ENCODE results near the gene CRELD1.
"Not testable (repeated sequence)": the region's sequence is repeated elsewhere in the genome, so short reads cannot be mapped to it uniquely, and the experiment has no call there.

Gene CRELD1

GRCh38 chr3:9934993-9935392 is 1.4 kb downstream of the CRELD1 start:
- no peak for DNase-seq (ENCODE audit: low read depth)

DNA sequence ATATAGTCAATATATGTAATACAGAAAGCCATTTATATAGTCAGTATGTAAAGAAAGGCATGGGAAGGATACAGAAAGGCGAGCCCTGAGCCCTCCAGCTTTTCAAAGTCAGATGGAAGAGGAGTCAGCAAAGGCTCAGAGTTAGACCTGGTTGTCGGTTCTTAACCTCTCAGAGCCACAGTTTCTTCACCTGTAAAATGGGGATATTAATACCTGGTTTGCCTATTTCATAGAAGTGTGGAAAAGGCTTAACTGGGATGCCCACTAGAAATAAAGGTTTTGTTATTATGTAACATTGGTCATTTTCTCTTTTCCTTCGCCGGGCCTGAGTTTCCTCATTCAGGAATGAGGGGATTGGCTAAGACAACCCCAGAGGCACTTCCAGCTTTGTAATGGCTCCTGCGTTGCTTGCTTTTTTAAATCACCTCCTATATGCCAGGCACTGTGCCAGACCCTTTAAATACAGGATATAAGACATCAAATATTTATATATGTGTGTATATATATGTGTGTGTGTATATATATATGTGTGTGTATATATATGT is 2.4 kb downstream of the CRELD1 start:
- no peak for DNase-seq (ENCODE audit: low read depth)

GRCh38 chr3:9937486-9938238 is 4.0 kb downstream of the CRELD1 start:
- DNase-seq (ENCODE audit: low read depth), result no peak

- no peak for DNase-seq (ENCODE audit: low read depth)
Observed at GRCh38 chr3:9938966-9939365, 5.3 kb downstream of the CRELD1 start.

DNA sequence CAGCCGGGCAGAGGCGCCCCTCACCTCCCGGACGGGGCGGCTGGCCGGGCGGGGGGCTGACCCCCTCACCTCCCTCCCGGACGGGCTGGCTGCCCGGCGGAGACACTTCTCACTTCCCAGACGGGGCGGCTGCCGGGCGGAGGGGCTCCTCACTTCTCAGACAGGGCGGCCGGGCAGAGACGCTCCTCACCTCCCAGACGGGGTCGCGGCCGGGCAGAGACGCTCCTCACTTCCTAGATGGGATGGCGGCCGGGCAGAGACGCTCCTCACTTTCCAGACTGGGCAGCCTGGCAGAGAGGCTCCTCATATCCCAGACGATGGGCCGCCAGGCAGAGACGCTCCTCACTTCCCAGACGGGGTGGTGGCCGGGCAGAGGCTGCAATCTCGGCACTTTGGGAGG is 6.3 kb downstream of the CRELD1 start:
- DNase-seq (ENCODE audit: low read depth), result not testable (repeated sequence)

DNA sequence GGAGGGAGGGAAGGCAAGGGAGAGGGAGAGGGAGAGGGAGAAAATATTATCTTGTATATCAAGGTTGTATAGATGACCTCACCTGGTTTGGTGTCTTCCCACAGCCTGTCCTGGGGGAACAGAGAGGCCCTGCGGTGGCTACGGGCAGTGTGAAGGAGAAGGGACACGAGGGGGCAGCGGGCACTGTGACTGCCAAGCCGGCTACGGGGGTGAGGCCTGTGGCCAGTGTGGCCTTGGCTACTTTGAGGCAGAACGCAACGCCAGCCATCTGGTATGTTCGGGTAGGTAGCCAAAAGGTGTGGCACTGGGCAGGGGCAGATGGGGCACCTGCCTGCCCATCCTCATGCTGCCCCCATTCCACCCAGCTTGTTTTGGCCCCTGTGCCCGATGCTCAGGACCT is 7.1 kb downstream of the CRELD1 start:
- DNase-seq (ENCODE audit: low read depth), result no peak

- no peak for DNase-seq (ENCODE audit: low read depth)
Observed at GRCh38 chr3:9942164-9942563, 8.5 kb downstream of the CRELD1 start.

DNA sequence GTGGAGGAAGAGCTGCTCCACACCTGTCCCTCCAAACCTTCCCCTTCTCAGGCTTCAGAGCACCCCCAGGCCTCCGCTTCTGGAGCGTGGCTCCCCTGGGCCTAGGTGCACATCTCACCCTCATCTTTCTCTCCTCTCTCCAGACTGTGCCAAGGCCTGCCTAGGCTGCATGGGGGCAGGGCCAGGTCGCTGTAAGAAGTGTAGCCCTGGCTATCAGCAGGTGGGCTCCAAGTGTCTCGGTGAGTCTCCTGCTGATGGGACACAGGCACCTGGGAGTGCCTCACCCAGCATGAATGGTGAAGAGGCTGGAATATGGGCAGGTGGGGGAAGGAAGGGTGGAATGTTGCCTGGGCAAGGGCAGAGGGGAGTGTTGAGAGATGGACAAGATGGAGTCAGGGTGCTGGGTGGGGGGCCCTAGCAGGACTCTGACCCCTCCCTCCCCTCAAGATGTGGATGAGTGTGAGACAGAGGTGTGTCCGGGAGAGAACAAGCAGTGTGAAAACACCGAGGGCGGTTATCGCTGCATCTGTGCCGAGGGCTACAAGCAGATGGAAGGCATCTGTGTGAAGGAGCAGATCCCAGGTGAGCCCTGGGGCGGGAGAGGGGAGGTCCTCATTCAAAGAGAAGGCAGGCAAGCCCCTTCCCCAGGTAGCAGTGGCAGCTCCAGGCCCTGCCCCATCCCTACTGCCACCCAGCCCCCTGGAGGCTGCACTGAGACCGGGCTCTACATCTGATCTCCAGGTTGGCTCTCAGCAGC is 9.5 kb downstream of the CRELD1 start:
- no peak for DNase-seq (ENCODE audit: low read depth)

DNA sequence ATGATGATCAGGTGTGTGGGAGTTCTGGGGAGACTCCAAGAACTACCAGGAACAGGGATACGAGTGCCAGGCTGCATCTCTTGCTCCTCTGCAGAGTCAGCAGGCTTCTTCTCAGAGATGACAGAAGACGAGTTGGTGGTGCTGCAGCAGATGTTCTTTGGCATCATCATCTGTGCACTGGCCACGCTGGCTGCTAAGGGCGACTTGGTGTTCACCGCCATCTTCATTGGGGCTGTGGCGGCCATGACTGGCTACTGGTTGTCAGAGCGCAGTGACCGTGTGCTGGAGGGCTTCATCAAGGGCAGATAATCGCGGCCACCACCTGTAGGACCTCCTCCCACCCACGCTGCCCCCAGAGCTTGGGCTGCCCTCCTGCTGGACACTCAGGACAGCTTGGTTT is 10.6 kb downstream of the CRELD1 start:
- no peak for DNase-seq (ENCODE audit: low read depth)

- no peak for DNase-seq (ENCODE audit: low read depth)
Observed at GRCh38 chr3:9945358-9945757, 11.7 kb downstream of the CRELD1 start.

DNA sequence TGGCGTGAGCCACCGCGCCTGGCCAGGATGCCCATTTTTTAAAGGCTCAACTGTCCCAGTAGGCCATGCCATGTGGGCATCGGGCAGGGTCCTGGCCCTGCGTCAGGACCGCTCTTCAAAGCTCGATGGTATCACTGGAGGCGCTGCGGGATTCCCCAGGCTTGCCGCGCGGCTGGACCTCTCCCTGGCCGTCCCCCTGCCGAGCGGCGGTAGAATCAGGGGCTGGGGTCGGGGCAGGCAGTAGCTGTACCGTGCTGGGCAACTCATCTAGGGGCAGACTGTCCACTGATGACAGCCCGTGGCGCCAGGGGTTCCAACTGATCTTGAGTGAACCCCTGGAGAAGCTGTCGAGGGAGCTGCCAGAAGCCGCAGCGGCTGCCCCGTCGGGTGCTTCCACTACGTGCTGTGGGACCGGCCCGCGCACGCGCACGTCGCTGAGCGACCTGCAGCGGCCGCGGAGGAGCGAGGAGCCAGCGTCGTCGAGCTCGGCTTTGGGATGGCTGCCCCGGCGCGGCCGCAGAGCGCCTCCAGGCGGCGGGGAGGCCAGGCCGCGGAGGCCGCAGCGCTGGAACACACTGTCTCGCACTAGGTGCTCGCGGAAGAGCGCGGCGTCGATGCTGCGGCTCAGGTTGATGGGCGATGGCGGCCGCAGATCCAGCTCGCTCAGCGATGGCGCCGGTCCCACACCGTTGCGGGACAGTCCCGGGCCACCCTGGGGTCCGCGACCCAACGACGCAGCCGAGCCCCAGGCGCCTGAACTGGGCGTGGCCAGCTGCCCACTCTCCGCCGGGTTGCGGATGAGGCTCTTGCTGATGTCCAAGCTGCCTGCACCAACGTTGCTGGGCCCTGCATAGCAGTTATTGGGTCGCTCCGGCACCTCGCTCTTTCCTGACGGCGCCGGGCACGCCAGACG is 12.7 kb downstream of the CRELD1 start:
- peak; percentile 53 for DNase-seq (ENCODE audit: low read depth)

DNA sequence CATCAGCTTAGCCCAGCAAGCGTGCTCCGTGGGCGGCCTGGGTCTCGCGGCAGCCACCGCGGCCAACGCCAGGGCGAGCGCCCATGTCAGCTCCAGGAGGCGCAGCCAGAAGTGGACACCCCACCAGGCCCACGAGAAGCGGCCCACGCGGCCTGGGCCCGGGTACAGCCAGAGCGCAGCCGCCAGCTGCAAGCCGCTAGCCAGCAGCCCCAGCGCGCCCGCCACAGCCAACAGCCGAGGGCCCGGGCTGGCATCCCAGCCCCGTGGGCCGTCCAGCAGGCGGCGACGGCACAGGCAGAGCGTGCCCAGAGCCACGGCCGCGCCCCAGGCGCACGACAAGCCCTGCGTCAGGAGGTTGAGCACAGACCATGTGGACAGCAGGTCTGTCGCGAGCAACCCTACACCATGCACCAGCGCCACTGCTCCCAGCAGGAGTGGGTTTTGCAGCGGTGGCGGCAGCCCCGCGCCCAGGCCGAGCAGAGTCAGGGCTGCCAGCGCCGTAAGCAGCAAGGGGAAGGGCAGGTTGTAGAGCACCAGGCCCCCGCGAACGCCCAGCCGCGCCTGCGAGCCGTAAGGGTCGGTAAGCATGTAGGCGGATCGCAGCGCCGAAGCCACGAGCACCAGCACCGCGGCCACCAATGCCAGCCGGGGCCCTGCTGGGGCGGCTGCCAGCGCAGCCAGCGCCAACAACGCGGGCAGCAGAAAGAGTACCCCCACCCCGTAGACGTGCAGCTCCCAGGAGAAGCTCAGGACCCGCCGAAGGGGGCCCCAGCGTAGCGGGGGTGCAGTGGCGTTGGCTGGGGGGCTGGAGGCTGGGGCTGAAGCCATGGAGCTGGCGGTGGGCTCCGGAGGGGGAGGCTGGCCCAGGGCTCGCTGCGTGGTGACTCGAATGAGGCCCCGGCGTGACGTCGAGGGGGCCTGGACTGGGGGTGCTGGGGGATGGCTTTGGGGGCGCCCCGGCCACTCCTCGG is 13.7 kb downstream of the CRELD1 start:
- DNase-seq (ENCODE audit: low read depth), result no peak

DNA sequence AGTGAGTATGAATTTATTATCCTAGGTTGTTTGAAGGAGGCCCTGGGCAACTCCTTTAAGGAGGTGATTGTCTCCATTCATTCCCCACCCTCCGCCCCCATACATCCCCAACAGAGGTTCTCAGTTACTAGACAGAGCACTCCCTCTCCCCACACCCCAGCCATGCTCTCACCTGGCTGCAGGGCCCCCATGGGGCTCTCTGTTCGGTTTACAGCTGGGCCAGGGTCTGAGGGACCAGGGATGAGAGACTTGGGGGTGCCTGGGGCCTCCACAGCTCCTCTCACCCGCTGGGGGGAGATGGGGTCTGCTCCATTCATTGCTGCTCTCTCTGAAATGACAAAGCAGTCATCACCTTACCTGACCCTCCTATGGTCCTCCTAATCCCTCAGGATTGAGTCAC is 15.0 kb downstream of the CRELD1 start:
- DNase-seq (ENCODE audit: low read depth), result no peak

DNA sequence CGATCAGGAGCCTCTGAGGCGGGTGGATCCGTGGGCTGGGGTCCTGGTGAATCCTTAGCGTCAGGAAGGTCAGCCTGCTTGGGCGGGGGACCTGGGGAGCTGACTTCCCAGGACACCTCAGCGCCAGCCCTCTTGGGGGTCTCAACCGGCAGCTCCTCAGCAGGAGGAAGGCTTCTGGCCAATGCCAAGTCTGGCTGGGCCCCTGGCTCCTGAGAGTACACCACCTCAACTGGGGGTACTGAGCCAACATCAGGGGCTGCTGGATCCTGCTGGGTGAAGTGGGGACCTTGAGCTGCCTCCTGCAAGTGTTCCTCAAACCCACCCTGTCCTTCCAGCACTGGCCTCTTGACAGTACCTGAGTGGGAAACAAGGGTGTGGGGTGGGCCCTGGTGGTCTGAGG is 15.5 kb downstream of the CRELD1 start:
- DNase-seq (ENCODE audit: low read depth), result no peak

GRCh38 chr3:9949626-9950025 is 16.0 kb downstream of the CRELD1 start:
- no peak for DNase-seq (ENCODE audit: low read depth)

- no peak for DNase-seq (ENCODE audit: low read depth)
Observed at GRCh38 chr3:9951126-9951525, 17.5 kb downstream of the CRELD1 start.

- DNase-seq (ENCODE audit: low read depth), result no peak
Observed at GRCh38 chr3:9951598-9951961, 17.9 kb downstream of the CRELD1 start.

GRCh38 chr3:9951962-9952805 is 18.6 kb downstream of the CRELD1 start, which contains the start of gene PRRT3:
PRRT3 (minus strand) TSS chr3:9952408; CDS start chr3:9950115, 2,293 bp downstream.
- DNase-seq (ENCODE audit: low read depth), result no peak

DNA sequence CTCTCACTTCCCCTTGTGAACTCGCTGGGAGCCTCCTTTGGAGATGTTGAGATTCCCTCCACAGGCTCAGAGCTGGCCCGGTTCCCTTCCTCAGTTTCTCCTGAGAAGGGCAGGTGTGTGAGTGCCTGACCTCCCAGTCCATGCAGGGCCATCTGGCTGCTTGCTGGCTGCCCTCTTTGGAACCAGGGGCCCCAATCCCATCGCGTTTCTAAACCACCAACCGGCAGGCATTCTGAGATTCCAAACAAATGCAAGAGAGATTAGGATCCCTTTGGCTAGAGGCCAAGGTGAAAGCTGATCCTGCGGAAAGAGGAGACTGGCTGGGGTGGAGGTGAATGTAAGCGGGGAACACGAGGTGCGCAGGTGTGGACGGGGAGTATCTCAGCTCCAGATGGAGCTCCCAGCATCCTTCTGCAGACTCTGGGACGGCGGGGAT is 21.5 kb downstream of the CRELD1 start:
- no peak for DNase-seq (ENCODE audit: low read depth)

Measured in stimulated activated CD8-positive, alpha-beta memory T cell treated with anti-CD3 and anti-CD28 coated beads, Interleukin-15, amount 100 ng/mL, for 24 hours (primary cell).